Rectal smooth muscle tissue (tissue), 1 donor: ENCODE measurements around the gene FILIP1L.

Source experiments
- H3K27ac ChIP-seq: one replicate; pipeline ENCODE4 v1.7.0; 2013; ENCODE audit warnings: low read depth, low read length, inconsistent platforms
- H3K27me3 ChIP-seq: one replicate; pipeline ENCODE4 v1.7.0; 2013; ENCODE audit warnings: low read length; ENCODE audit not compliant: control insufficient read depth, insufficient read depth
- H3K36me3 ChIP-seq: one replicate; pipeline ENCODE4 v1.7.0; 2013; ENCODE audit warnings: low read length; ENCODE audit not compliant: control insufficient read depth, insufficient read depth
- H3K4me1 ChIP-seq: one replicate; pipeline ENCODE4 v1.7.0; 2013; ENCODE audit warnings: low read length; ENCODE audit not compliant: control insufficient read depth, insufficient read depth
- H3K4me3 ChIP-seq: one replicate; pipeline ENCODE4 v1.7.0; 2013; ENCODE audit warnings: low read length
- H3K9ac ChIP-seq: one replicate; pipeline ENCODE4 v1.7.0; 2013; ENCODE audit warnings: low read length

FILIP1L gene

DNA sequence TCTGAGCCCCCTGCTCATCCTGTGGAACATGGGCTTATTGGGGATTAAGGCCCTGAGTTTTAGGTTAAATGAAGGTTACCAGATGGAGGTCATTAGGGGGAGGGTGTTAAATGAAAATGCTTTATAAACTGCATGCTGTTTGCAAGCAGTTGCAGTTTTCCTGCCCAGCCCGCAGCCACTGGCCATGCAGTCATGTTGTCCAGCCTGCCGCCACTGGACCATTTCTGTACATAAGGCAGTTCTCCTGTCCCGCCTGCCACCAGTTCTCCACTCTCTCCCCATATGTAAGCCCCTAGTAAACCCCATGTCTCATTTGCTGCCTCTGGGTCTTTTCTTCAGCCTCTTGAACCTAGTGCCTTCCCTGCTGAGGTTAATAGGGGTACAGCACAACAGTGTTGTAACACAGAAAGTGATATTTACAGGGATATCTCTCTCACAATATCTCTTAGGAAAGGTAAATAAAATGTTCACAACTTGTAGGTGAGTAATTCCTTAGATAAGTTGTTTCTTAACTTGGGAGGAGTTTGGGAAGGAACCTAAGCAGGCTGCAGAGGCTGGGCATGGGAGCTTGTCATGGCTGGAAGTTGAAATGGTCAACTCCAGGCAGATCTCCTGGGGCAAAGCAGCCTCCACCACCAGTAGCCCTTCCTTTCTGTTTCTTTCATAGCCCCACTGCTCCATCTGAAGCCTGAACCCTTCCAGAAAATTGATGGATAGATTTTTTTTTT, 148.5 kb downstream of the FILIP1L start:
- H3K27me3 ChIP-seq = no peaks in the 10 kb centered on the region
- no peak overlapping the region for H3K9ac ChIP-seq
- H3K4me1 ChIP-seq = peaks cover 17% of the 10 kb centered on the region
- no peak overlapping the region for H3K4me3 ChIP-seq
- H3K27ac ChIP-seq = peak overlapping the region; percentile 45
- H3K36me3 ChIP-seq = no peaks in the 10 kb centered on the region

DNA sequence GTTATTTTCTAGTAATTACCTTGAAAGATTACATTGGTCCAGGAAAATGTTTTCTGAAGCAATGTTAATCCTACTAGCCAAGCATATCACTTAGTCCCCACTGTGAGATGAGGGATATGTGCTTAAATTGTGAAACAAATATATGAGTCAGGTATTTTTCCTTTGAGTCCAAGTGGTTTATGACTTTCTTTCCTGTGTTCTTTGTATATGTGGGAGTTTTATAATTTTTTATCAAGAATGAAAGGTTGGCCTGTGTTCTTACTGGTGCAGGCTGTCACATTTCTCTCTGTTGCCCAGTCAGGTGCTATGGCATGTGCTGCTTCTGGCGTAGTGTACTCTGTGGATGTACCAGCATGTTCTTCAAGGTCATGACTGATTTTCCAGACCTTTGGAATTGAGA, 149.2 kb downstream of the FILIP1L start:
- H3K4me1 ChIP-seq = peaks cover 17% of the 10 kb centered on the region
- H3K27ac ChIP-seq = no peak overlapping the region
- no peaks in the 10 kb centered on the region for H3K27me3 ChIP-seq
- H3K4me3 ChIP-seq = no peak overlapping the region
- no peaks in the 10 kb centered on the region for H3K36me3 ChIP-seq
- no peak overlapping the region for H3K9ac ChIP-seq

DNA sequence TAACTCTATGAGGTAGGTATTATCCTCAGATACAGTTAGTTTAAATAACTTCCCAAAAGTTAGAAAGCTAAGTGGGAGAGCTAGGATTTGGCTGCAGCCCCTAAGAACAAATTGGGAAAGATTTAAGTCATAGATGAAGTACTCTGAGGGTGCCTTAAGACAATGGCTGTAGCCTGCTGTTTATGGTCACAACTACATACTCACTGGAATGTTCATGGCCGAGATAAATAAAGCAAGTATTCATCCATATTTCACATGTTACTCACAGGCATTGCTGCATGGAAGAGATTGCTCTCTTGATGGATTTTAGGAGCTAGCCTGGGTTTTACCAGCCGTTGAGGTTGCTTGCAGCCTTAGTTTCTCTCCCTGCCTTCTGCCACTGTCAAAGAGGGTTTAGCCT, 151.6 kb downstream of the FILIP1L start:
- Histone ChIP-seq H3K9ac (no peak overlapping the region), H3K4me1 (peaks cover 18% of the 10 kb centered on the region), H3K27me3 (no peaks in the 10 kb centered on the region), H3K4me3 (no peak overlapping the region), H3K27ac (no peak overlapping the region), H3K36me3 (no peaks in the 10 kb centered on the region)

DNA sequence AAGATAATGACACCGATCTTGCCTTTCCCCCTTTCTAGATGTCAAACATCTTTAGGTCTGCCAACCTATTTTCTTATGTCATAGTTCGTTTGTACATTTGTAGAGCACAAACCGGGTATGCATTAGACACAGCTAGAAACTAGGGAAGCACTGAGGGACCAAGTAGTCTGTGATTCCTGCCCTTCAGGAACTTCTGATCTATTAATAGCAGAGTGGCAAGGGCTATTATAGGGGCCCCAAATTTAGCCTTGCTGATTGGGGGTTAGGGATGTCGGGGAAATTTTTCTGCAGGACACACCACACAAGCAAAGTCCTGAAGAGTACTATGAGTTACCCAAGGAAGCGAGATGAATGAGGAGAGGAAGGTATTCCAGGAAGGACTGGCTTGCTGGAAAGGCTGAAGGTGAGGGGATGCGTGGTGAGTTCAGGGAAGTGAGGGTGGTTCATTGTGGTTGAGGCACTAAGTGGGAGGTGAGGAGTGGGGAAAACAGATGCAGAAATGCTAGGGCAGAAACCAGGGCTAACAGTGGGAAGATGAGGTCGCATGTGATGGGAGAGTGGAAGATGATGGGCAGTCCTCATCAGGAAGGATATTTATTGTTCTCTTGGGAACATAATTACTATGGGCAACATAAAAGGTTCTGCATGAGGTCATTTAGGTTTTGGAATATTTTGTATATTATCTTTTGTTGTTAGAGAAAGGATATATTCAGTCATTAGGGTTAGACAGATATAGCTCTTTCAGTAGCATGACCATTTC, 152.4 kb downstream of the FILIP1L start:
- Histone ChIP-seq H3K27me3 (no peaks in the 10 kb centered on the region), H3K27ac (no peak overlapping the region), H3K4me3 (no peak overlapping the region), H3K4me1 (peaks cover 13% of the 10 kb centered on the region), H3K9ac (no peak overlapping the region), H3K36me3 (no peaks in the 10 kb centered on the region)

DNA sequence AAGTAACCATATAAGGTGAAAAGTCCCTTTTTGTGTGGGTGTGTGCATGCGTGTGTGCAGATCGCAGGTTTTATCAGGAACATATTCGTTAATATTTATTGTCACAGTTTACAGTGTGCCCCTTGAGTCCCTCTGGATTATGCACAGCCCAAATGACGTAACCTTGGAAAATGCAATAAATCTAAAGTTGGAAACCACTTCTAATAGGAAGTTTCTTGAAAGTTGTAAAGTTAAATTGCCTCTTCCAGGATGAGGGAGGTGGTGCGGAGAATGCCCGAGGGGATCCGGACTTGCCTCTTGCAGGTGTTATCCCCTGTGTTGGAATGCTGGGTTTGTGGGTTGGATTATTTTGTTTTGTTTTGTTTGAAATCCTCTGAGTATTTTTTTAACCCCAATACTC, 153.4 kb downstream of the FILIP1L start:
- peaks cover 11% of the 10 kb centered on the region for H3K4me1 ChIP-seq
- H3K36me3 ChIP-seq = no peaks in the 10 kb centered on the region
- H3K27me3 ChIP-seq = no peaks in the 10 kb centered on the region
- peak overlapping the region; percentile 79 for H3K27ac ChIP-seq
- peak overlapping the region; percentile 12 for H3K4me3 ChIP-seq
- no peak overlapping the region for H3K9ac ChIP-seq

DNA sequence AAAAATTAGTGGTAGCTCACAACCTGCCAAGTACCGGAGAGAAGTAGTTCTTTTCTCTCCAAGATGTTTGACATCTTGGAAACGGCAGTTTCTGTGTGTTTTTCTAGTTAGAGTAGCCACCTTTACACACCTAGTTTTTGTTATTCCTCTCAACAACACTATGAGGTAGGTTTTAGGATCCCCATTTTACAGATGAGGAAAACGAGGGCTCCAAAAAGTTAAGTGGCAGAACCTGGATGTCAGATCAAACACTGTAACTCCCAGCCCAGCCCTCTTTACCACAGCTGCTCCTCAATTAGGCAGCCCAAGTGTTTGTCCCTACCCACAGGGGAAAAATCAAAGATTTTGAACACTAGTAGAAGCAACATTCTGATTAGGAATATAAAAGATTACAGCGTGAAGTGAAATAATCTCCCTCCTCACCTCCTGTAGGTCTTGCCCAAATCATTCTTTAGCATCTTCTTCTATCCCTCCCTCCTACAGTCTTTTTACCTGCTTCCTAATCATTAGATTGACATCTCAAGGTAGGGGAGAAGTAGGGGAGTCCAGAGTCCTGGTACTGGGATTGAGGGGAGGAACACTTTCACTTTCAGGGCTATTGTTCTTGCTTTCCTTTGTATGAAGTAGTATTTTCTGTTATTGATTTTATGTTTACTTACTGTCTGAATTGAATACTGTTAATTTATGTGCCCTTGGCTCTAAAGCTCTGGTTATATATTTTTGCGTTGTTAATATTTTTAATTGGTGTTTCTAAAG, 154.0 kb downstream of the FILIP1L start:
- Histone ChIP-seq H3K27me3 (no peaks in the 10 kb centered on the region), H3K4me1 (peaks cover 11% of the 10 kb centered on the region), H3K9ac (peak overlapping the region; percentile 33), H3K4me3 (no peak overlapping the region), H3K36me3 (no peaks in the 10 kb centered on the region), H3K27ac (peak overlapping the region; percentile 79)

DNA sequence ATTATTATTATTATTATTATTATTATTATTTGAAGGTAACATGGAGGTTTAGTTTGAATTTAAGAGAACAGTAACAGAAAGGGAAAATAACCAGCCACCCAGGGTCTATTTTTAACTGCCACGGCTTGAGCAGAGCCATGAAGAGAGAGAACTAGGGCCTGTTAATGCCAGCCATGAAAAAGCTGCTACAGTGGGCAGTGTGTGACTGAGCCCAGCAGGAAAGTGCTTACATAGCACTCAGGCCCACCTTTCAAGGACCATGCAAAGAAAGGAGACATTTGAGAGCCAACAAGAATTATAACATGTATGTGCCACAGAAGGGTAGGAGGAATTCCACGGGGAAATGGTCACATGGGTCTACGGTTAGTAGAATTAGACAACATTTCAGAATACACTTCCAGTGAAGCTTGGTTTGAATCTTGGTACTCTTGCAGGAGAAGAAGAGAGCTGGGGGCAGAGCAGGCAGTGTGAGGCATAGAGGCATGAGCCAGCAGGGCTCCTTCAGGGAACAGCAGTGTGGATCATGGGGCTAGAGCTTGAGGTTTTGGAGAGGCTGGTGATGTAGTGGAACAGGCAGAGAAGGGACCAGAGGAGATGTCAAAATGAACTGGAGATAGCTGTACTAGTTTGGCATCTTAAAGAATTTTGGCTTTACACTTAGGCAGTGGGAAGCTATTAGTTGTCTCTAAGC, 155.9 kb downstream of the FILIP1L start:
- Histone ChIP-seq H3K27ac (no peak overlapping the region), H3K9ac (no peak overlapping the region), H3K36me3 (no peaks in the 10 kb centered on the region), H3K4me3 (no peak overlapping the region), H3K27me3 (no peaks in the 10 kb centered on the region), H3K4me1 (peaks cover 11% of the 10 kb centered on the region)

DNA sequence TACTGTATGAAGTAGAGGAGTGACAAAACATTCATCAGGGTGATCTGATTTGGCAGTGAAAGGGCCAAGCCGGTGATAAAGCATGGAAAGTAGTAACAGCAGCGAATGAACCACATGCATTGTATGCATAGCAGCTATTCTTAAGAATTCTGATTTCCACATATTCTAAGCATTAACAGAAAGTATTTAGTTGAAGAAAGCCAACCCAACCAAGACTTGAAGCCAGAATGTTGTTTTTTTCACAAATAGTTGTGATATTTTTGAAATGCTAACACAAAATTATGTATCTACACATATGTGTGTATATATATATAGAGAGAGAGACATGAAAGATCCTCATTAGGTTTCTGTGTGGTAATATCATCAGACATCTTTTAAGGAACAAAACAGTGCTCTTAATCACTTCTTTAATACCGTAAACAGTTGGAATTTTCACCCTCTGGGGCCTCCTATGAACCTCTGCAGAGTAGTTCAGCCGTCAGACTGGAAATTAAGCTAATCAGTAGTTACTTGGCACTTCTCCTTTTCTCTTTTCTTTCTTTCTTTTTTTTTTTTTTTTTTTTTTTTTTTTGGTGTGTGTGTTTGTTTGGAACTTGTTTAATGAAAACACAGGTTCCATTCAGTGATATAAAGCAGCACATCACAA, 157.0 kb downstream of the FILIP1L start:
- Histone ChIP-seq H3K9ac (no peak overlapping the region), H3K4me3 (no peak overlapping the region), H3K4me1 (peaks cover 6% of the 10 kb centered on the region), H3K27ac (no peak overlapping the region), H3K27me3 (no peaks in the 10 kb centered on the region), H3K36me3 (no peaks in the 10 kb centered on the region)

DNA sequence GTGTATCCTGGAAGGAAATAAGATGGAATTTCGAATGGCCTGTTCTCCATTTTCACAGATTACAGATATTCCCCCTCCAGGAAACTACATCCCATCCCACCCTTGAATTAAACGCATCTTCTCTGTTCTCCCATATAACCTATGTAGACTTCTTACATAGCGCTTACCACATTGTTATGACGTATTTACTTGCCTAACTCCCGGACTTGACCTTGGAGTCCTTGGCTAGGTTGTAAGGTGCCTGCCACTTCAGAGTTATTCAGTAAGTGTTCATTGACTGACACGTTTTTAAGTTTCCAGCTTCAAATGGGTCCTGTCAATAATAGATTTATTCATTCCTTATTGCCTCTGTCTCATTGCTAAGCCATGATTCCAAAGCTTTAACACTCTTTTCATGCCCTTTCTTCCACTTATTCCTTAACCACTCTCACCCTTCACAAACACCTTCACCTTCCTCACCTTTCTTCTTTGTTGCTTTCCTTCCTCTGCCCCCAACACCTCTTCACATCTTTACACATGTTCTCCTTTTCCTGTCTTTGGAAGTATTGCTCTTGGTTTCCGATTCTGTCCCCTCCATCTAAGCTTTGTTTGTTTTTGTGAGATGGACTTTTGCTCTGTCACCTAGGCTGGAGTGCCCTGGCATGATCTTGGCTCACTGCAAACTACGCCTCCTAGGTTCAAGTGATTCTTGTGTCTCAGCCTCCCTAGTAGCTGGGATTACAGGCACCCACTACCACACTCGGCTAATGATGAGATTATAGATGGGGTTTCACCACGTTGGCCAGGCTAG, 158.3 kb downstream of the FILIP1L start:
- Histone ChIP-seq H3K4me1 (peaks cover 2% of the 10 kb centered on the region), H3K27ac (no peak overlapping the region), H3K27me3 (no peaks in the 10 kb centered on the region), H3K36me3 (no peaks in the 10 kb centered on the region), H3K9ac (no peak overlapping the region), H3K4me3 (no peak overlapping the region)

DNA sequence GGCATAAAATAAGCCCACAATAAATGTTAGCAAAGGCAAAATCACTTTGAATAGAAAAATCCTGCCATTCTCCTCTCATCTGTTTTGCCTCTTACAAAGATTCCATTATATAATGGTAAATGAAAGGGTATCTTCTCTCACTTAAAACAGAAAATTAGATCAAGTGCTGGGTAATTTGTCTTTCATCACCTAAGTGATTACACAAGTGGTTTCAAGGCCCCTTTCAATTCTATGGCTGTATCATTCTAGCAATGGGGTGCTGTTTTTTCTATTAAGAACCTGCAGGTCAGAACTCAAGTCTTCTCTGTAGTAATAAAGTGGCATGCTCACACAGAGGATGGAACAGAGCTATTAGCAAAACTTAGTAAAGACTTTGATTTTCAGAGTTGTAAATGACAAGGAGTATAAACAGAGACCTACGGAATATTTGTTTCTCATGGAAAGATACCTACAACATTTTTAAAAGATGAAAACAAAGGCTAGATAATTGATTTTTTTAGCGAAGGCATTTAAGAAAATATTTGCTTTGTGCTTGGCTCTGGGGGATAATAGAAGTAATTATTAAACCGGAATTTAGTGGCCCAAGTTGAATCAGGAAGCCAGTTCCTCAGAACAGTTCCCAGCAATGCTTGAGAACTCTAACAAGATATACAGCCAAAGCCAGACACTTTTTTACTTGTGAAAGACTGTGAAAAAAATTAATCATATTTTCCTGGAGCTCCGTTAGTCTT, 159.2 kb downstream of the FILIP1L start:
- no peak overlapping the region for H3K27ac ChIP-seq

DNA sequence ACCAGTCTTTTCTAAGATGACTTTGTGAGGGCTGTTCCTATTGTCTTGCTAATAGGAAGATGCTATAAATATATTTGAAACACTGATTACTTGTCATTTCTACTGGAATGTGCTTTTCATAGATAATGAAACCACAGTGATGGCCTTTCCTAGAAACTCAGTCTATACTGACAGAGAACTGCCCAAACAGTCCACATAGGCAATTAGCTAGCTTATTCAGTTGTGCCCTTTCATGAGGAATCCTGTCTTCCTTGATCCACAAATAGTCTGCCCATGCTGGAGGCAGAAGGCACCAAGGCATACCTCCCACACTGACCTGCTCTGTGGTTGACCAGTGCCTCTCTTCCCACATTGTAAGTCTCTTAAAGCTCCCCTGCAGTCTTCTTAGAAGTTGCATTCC, 160.7 kb downstream of the FILIP1L start:
- H3K4me1 ChIP-seq = peaks cover 2% of the 10 kb centered on the region
- H3K9ac ChIP-seq = no peak overlapping the region
- no peak overlapping the region for H3K27ac ChIP-seq
- H3K4me3 ChIP-seq = no peak overlapping the region
- H3K27me3 ChIP-seq = no peaks in the 10 kb centered on the region
- H3K36me3 ChIP-seq = no peaks in the 10 kb centered on the region

More for the DNA sequence above, 159.2 kb downstream of the FILIP1L start:
- no peaks in the 10 kb centered on the region for H3K36me3 ChIP-seq
- H3K27me3 ChIP-seq = no peaks in the 10 kb centered on the region
- no peak overlapping the region for H3K4me3 ChIP-seq
- peaks cover 2% of the 10 kb centered on the region for H3K4me1 ChIP-seq
- H3K9ac ChIP-seq = no peak overlapping the region
